ENCODE data around the gene SDCCAG8. TPM values are rescaled to one million over a fixed set of nuclear protein-coding genes. Genes with fewer than 3 reads are reported as not detected.

SDCCAG8 gene
- total and polyA plus RNA-seq, 2 experiments from 2014 or later, result 28.0 to 66.7 TPM

- Histone ChIP-seq H4K20me1 (replicated peaks; ENCODE audit: insufficient read depth) (no peaks in the 10 kb centered on the region), H3K4me1 (ENCODE audit: insufficient read depth) (no peaks in the 10 kb centered on the region), H3K4me2 (no peak overlapping the region), H3K9me2 (ENCODE audit: insufficient read depth) (no peaks in the 10 kb centered on the region), H3K4me3 (no peak overlapping the region), H3K27ac (ENCODE audit: low read depth) (no peak overlapping the region), H3K36me3 (ENCODE audit: insufficient read depth) (no peaks in the 10 kb centered on the region), H3K27me3 (ENCODE audit: insufficient read depth) (no peaks in the 10 kb centered on the region), H2AFZ (no peak overlapping the region), H3F3A (replicated peaks; ENCODE audit: low read depth) (no peaks in the 10 kb centered on the region), H3K79me2 (replicated peaks; ENCODE audit: insufficient read depth) (no peaks in the 10 kb centered on the region)
- ATAC-seq, result no peak
- Mint-ChIP-seq H3K27ac (no peak overlapping the region), H3K27me3 (ENCODE audit: insufficient read depth, low read depth, poor library complexity) (no peaks in the 10 kb centered on the region), H3K4me3 (no peak overlapping the region), H3K36me3 (ENCODE audit: low read depth) (no peaks in the 10 kb centered on the region), H3K9me3 (no peaks in the 10 kb centered on the region; the same call in 2 of the 3 replicates), H3K4me1 (peaks cover 15% of the 10 kb centered on the region)
- no peak for DNase-seq (ENCODE audit: low spot score)
- TF ChIP-seq CREB1 (CRISPR knock-in tag; IDR thresholded peaks at IDR 0.05; ENCODE audit: low read depth), result no peak
Observed at GRCh38 chr1:243431591-243431990, 175.8 kb downstream of the SDCCAG8 start.

- Mint-ChIP-seq H3K9me3 (no peaks in the 10 kb centered on the region; the same call in 2 of the 3 replicates), H3K27ac (no peak overlapping the region), H3K27me3 (ENCODE audit: insufficient read depth, low read depth, poor library complexity) (no peaks in the 10 kb centered on the region), H3K36me3 (ENCODE audit: low read depth) (no peaks in the 10 kb centered on the region), H3K4me1 (peaks cover 15% of the 10 kb centered on the region), H3K4me3 (no peak overlapping the region)
- H3K4me2 ChIP-seq, result no peak overlapping the region
- no peaks in the 10 kb centered on the region for H4K20me1 ChIP-seq (replicated peaks; ENCODE audit: insufficient read depth)
- H2AFZ ChIP-seq, result no peak overlapping the region
- H3F3A ChIP-seq (replicated peaks; ENCODE audit: low read depth), result no peaks in the 10 kb centered on the region
- H3K4me1 ChIP-seq (ENCODE audit: insufficient read depth), result no peaks in the 10 kb centered on the region
- H3K9me2 ChIP-seq (ENCODE audit: insufficient read depth), result no peaks in the 10 kb centered on the region
- H3K79me2 ChIP-seq (replicated peaks; ENCODE audit: insufficient read depth), result no peaks in the 10 kb centered on the region
- no peaks in the 10 kb centered on the region for H3K27me3 ChIP-seq (ENCODE audit: insufficient read depth)
- DNase-seq (ENCODE audit: low spot score) (no peak), ATAC-seq (no peak)
- H3K4me3 ChIP-seq, result no peak overlapping the region
- H3K36me3 ChIP-seq (ENCODE audit: insufficient read depth), result no peaks in the 10 kb centered on the region
- H3K27ac ChIP-seq (ENCODE audit: low read depth), result no peak overlapping the region
- TF ChIP-seq CREB1 (CRISPR knock-in tag; IDR thresholded peaks at IDR 0.05; ENCODE audit: low read depth) (no peak), EZH2 (IDR thresholded peaks at IDR 0.05; ENCODE audit: low read depth, unreplicated experiment) (no peak), JUNB (IDR thresholded peaks at IDR 0.05; ENCODE audit: unreplicated experiment) (no peak), EZH2phosphoT487 (IDR thresholded peaks at IDR 0.05; ENCODE audit: unreplicated experiment) (no peak), ZNF114 (CRISPR knock-in tag; IDR thresholded peaks at IDR 0.05) (no peak), ZNF462 (CRISPR knock-in tag; IDR thresholded peaks at IDR 0.05) (no peak), CTCF (conservative IDR thresholded peaks at IDR 0.05; ENCODE audit: low read depth in 2 of 2) (no peak), ETS1 (IDR thresholded peaks at IDR 0.05) (no peak), ZNF331 (CRISPR knock-in tag; IDR thresholded peaks at IDR 0.05; ENCODE audit: low read depth) (no peak), STAT1 (IDR thresholded peaks at IDR 0.05; ENCODE audit: unreplicated experiment) (no peak)
Observed at GRCh38 chr1:243432136-243432535, 176.3 kb downstream of the SDCCAG8 start.

Data from GM23338 (cell line).